Stomach (tissue), 4 donors: ENCODE results near the gene JSRP1.

Source experiments
- CTCF ChIP-seq, 7 experiments: fragments of 450-650 bp in 4 of 7; fragments of 200-600 bp in 3 of 7; sonication (generic) in 3 of 7; IDR thresholded peaks; one replicate each; pipeline ENCODE4 v1.5.1; 2016 to 2019; ENCODE audit warnings: antibody characterized with exemption in 7 of 7, control low read depth in 2 of 7, mild to moderate bottlenecking in 1 of 7
- POLR2A ChIP-seq, 4 donors: fragments of 450-650 bp; IDR thresholded peaks; one replicate each; pipeline ENCODE4 v1.6.1; 2016; ENCODE audit warnings: antibody characterized with exemption in 4 of 4, control low read depth in 2 of 4, mild to moderate bottlenecking in 1 of 4, moderate library complexity in 1 of 4
- POLR2AphosphoS5 ChIP-seq, 3 donors: sonication (generic); formaldehyde crosslinking; IDR thresholded peaks; one replicate each; pipeline ENCODE4 v1.6.1; 2016; ENCODE audit warnings: antibody characterized with exemption in 3 of 3

GRCh38 chr19:2245273-2245672, 10.9 kb downstream of the JSRP1 start:
- no peak for TF ChIP-seq POLR2A (IDR thresholded peaks at IDR 0.05)
- TF ChIP-seq POLR2AphosphoS5 (IDR thresholded peaks at IDR 0.05) = no peak
- no peak for TF ChIP-seq CTCF (IDR thresholded peaks at IDR 0.05)
